ENCODE results near the gene THEM5. TPM values are rescaled to one million over a fixed set of nuclear protein-coding genes. Genes with fewer than 3 reads are reported as not detected.

The THEM5 gene
- total RNA-seq, 1 experiment from 2014 or later = not detected

DNA sequence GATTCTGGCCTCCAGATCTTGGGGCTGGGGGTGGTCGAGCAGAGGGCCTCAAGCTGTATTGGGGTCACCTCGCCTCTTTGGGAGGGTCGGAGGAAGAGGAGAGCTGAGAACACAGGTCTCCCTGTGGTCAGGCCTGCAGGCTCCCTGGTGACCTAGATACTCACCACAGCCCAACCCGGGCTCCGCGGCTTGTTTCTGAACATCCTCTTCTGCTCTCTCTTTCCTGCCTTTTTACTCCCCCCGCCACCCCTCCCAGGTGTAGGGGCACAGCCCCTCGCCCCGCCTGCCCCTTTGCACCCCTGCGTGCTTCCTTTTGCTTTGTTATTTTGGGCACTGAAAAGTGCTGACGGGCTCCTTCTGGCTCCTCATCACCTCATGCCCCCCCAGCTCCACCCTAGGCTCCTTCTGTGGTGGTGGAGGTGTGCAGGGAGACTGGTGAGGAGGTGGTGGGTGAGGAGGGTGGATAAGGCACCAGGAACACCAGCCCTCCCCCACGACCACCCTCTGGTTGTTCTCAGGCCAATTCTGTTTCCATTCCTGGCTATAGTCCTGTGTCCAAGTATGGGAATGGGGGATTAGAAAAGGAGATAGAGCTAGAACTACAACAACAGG is 37.7 kb downstream of the THEM5 start:
- no peak overlapping the region for H3K27ac Mint-ChIP-seq (ENCODE audit: low read depth, unreplicated experiment)
- no peaks in the 10 kb centered on the region for H3K36me3 Mint-ChIP-seq (ENCODE audit: insufficient read depth, unreplicated experiment)
- H3K9me3 Mint-ChIP-seq (ENCODE audit: unreplicated experiment) = no peaks in the 10 kb centered on the region
- CTCF ChIA-PET = no interaction called here
- TF ChIP-seq, protein P1, sequence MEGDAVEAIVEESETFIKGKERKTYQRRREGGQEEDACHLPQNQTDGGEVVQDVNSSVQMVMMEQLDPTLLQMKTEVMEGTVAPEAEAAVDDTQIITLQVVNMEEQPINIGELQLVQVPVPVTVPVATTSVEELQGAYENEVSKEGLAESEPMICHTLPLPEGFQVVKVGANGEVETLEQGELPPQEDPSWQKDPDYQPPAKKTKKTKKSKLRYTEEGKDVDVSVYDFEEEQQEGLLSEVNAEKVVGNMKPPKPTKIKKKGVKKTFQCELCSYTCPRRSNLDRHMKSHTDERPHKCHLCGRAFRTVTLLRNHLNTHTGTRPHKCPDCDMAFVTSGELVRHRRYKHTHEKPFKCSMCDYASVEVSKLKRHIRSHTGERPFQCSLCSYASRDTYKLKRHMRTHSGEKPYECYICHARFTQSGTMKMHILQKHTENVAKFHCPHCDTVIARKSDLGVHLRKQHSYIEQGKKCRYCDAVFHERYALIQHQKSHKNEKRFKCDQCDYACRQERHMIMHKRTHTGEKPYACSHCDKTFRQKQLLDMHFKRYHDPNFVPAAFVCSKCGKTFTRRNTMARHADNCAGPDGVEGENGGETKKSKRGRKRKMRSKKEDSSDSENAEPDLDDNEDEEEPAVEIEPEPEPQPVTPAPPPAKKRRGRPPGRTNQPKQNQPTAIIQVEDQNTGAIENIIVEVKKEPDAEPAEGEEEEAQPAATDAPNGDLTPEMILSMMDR (IDR thresholded peaks at IDR 0.05; ENCODE audit: unreplicated experiment) = no peak
- intact Hi-C loops (cut with micrococcal nuclease) = no loop called here
- H3K27me3 Mint-ChIP-seq (ENCODE audit: insufficient read depth, unreplicated experiment) = no peaks in the 10 kb centered on the region
- DNase-seq (ENCODE audit: unreplicated experiment) = no peak
- POLR2A ChIA-PET = interaction anchor here (1.4 kb wide), 1 partner anchor 52 kb away, joined by 5 read pairs; the partner anchor contains the start of gene MRPL9
- H3K4me3 Mint-ChIP-seq (ENCODE audit: unreplicated experiment) = no peak overlapping the region
- no TSS peak for BruUV-seq (replicated peaks)
- peaks cover 13% of the 10 kb centered on the region for H3K4me1 Mint-ChIP-seq (ENCODE audit: insufficient read depth, unreplicated experiment)

DNA sequence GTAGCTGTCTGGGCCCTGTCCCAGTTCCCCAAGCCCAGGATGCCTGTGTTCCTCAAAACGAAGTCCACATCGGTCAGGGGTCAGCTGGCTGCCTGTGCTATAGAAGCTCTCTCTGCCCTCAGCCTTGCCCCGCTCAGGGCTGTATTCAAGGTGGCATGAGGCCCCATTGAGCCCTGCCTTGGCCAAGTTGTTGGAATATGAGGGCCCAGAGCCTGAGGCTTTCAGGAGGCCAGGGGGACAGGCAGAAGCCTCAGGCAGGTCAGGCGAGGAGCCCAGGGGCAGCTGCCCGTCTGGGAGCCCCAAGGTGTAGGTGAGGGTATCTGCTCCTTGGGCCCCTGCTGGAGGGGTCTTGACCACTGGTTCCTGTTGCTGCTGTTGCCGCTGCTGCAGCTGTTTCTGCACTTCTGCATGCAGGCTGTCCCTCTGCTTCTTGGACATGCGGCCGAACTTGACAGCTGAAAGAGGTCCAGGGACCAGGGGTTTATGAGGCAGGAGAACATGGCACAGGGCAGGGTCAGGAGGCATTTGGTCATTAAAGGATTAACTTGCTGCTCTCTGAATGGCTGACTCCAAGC is 38.5 kb downstream of the THEM5 start:
- CTCF ChIA-PET = no interaction called here
- Mint-ChIP-seq H3K27ac (ENCODE audit: low read depth, unreplicated experiment) (no peak overlapping the region), H3K36me3 (ENCODE audit: insufficient read depth, unreplicated experiment) (no peaks in the 10 kb centered on the region), H3K4me1 (ENCODE audit: insufficient read depth, unreplicated experiment) (peaks cover 6% of the 10 kb centered on the region), H3K9me3 (ENCODE audit: unreplicated experiment) (no peaks in the 10 kb centered on the region), H3K4me3 (ENCODE audit: unreplicated experiment) (no peak overlapping the region), H3K27me3 (ENCODE audit: insufficient read depth, unreplicated experiment) (no peaks in the 10 kb centered on the region)
- TF ChIP-seq, protein P1 (IDR thresholded peaks at IDR 0.05; ENCODE audit: unreplicated experiment) = no peak
- DNase-seq (ENCODE audit: unreplicated experiment) = no peak
- BruUV-seq (replicated peaks) = no TSS peak
- intact Hi-C loops (cut with micrococcal nuclease) = no loop called here
- POLR2A ChIA-PET = no interaction called here

DNA sequence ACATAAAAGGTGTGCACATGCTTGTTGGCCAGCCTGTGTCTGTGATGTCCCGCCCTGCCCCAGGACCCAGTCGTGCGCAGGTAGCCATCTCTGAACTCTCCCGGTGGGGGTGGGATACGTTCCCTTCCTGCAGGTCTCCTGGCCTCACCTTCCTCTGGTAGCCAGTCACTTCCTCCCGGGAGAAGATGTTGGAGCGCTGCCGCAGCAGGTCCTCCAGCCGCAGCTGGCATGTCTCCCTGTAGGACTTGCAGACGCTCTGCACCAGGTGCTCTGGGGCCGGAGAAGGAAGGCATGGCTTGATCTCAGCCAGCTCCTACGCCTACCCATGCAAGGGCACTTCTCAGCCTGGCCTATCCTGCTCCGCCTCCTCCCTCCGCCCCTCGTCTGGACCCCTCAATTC is 39.1 kb downstream of the THEM5 start:
- ChIA-PET CTCF (no interaction called here), POLR2A (no interaction called here)
- Mint-ChIP-seq H3K4me3 (ENCODE audit: unreplicated experiment) (no peak overlapping the region), H3K9me3 (ENCODE audit: unreplicated experiment) (no peaks in the 10 kb centered on the region), H3K4me1 (ENCODE audit: insufficient read depth, unreplicated experiment) (no peaks in the 10 kb centered on the region), H3K27ac (ENCODE audit: low read depth, unreplicated experiment) (no peak overlapping the region), H3K27me3 (ENCODE audit: insufficient read depth, unreplicated experiment) (no peaks in the 10 kb centered on the region), H3K36me3 (ENCODE audit: insufficient read depth, unreplicated experiment) (no peaks in the 10 kb centered on the region)
- intact Hi-C loops (cut with micrococcal nuclease) = no loop called here
- DNase-seq (ENCODE audit: unreplicated experiment) = no peak
- BruUV-seq (replicated peaks) = no TSS peak
- TF ChIP-seq, protein P1 (IDR thresholded peaks at IDR 0.05; ENCODE audit: unreplicated experiment) = no peak

DNA sequence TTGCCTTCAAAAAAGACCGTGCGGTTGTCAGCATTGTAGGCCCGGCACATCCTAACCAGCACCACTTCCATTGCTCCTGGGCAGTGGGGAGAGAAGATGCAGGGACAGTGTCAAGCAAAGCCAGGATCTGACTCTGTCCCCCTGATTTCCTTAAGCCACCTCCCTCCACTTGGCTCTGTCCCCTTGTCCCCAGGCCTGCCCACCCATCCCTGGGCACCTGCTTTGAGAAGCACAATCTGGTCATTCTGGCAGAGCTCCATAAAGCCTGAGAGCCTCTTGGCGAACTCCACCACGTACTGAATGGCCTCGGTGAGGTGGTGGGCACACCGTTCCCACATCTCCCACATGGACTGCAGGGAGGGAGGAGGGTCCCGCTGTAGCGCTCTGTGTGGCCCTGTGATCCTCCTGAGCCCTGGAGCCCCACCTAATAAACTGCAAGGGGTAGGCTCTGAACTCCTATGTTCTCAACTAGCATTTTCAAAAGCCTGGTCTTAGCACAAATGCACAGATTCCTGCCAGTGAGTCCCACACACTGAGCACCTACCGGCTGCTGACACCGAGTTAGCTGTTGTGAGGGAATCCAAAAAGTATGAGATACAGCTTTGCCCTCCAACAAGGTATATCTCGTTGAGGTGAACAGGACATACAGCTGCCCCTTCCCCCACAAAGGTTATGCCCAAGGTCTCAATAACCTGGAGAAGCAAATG is 40.1 kb downstream of the THEM5 start:
- Mint-ChIP-seq H3K36me3 (ENCODE audit: insufficient read depth, unreplicated experiment) (no peaks in the 10 kb centered on the region), H3K9me3 (ENCODE audit: unreplicated experiment) (no peaks in the 10 kb centered on the region), H3K4me1 (ENCODE audit: insufficient read depth, unreplicated experiment) (no peaks in the 10 kb centered on the region), H3K4me3 (ENCODE audit: unreplicated experiment) (no peak overlapping the region), H3K27me3 (ENCODE audit: insufficient read depth, unreplicated experiment) (peaks cover 7% of the 10 kb centered on the region), H3K27ac (ENCODE audit: low read depth, unreplicated experiment) (no peak overlapping the region)
- intact Hi-C loops (cut with micrococcal nuclease) = no loop called here
- CTCF ChIA-PET = interaction anchor here (0.6 kb wide), 1 partner anchor 36 kb away, joined by 3 read pairs; no protein-coding TSS in a partner anchor
- POLR2A ChIA-PET = interaction anchor here (0.6 kb wide), 1 partner anchor 462 kb away, joined by 4 read pairs; no protein-coding TSS in a partner anchor
- DNase-seq (ENCODE audit: unreplicated experiment) = no peak
- TF ChIP-seq, protein P1 (IDR thresholded peaks at IDR 0.05; ENCODE audit: unreplicated experiment) = no peak
- BruUV-seq (replicated peaks) = no TSS peak

Measured in MCF 10A (cell line).